Tibial nerve (tissue), 3 donors: ENCODE measurements around the gene PVR.

Experiments
- CTCF ChIP-seq, 5 experiments: fragments of 200-600 bp in 3 of 5; fragments of 450-650 bp in 2 of 5; sonication (generic) in 3 of 5; IDR thresholded peaks; one replicate each; pipeline ENCODE4 v1.5.1; 2016 to 2019; ENCODE audit warnings: antibody characterized with exemption in 5 of 5, mild to moderate bottlenecking in 3 of 5, moderate library complexity in 2 of 5
- POLR2A ChIP-seq, 2 donors: fragments of 450-650 bp; IDR thresholded peaks; one replicate each; pipeline ENCODE4 v1.6.1; 2017; ENCODE audit warnings: antibody characterized with exemption in 2 of 2, mild to moderate bottlenecking in 2 of 2, moderate library complexity in 2 of 2

- TF ChIP-seq CTCF (IDR thresholded peaks at IDR 0.05) (no peak), POLR2A (IDR thresholded peaks at IDR 0.05) (no peak)
Observed at GRCh38 chr19:44672226-44672625, 28.5 kb downstream of the PVR start.
